SK-N-SH (cell line): Measurements from ENCODE around the gene TBC1D2B.

Experiments
- ELF1 ChIP-seq: IDR thresholded peaks from 2 replicates; pipeline ENCODE4 v1.4.0; 2012
- EZH2phosphoT487 ChIP-seq: fragments of 200-600 bp; sonication (generic); IDR thresholded peaks from 2 replicates; pipeline ENCODE4 v1.6.1; 2017; ENCODE audit warnings: low read depth, mixed run types, mild to moderate bottlenecking, antibody characterized with exemption, moderate library complexity, borderline replicate concordance
- RAD21 ChIP-seq: IDR thresholded peaks from 2 replicates; pipeline ENCODE4 v1.6.1; 2012; ENCODE audit warnings: mild to moderate bottlenecking, low read length
- RXRA ChIP-seq: IDR thresholded peaks from 2 replicates; pipeline ENCODE4 v1.4.0; 2012; ENCODE audit warnings: low read depth, mild to moderate bottlenecking, borderline replicate concordance
- TAF1 ChIP-seq: IDR thresholded peaks from 2 replicates; pipeline ENCODE4 v1.6.1; 2012; ENCODE audit warnings: low read depth, mild to moderate bottlenecking, low read length, moderate library complexity, borderline replicate concordance
- TCF12 ChIP-seq: IDR thresholded peaks from 2 replicates; pipeline ENCODE4 v1.4.0; 2012
- TEAD4 ChIP-seq: IDR thresholded peaks from 2 replicates; pipeline ENCODE4 v1.4.0; 2012; ENCODE audit warnings: mild to moderate bottlenecking, borderline replicate concordance; ENCODE audit not compliant: insufficient read depth
- TF ChIP-seq, protein P1 (sequence below): fragments of 200-600 bp; sonication (generic); IDR thresholded peaks from 2 replicates; pipeline ENCODE4 v1.6.1; 2017; ENCODE audit warnings: antibody characterized with exemption, mild to moderate bottlenecking, moderate library complexity

DNA sequence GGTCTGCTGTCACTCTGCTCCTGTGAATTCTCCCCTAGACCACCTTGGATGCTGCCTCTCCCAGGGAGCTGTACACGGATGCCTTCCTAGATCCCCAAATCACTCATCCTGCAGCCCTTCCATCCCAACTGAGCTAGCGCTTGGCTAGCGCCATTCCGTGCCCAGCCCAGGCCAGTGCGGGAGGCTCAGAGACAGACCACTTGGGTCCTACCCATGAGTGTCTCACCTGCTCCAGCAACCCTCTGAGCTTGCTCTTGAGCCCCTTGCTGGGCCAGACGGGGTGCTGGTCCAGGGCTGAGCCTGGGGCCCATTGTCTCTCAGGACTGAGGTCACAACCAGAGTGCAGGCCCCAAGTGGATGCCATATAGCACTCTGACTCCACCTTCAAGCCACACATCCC is 32.6 kb upstream of the TBC1D2B start:
- TF ChIP-seq, protein P1, sequence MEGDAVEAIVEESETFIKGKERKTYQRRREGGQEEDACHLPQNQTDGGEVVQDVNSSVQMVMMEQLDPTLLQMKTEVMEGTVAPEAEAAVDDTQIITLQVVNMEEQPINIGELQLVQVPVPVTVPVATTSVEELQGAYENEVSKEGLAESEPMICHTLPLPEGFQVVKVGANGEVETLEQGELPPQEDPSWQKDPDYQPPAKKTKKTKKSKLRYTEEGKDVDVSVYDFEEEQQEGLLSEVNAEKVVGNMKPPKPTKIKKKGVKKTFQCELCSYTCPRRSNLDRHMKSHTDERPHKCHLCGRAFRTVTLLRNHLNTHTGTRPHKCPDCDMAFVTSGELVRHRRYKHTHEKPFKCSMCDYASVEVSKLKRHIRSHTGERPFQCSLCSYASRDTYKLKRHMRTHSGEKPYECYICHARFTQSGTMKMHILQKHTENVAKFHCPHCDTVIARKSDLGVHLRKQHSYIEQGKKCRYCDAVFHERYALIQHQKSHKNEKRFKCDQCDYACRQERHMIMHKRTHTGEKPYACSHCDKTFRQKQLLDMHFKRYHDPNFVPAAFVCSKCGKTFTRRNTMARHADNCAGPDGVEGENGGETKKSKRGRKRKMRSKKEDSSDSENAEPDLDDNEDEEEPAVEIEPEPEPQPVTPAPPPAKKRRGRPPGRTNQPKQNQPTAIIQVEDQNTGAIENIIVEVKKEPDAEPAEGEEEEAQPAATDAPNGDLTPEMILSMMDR = no peak
- TF ChIP-seq EZH2phosphoT487 = no peak
- TF ChIP-seq ELF1 = no peak
- TF ChIP-seq RXRA = no peak
- no peak for TF ChIP-seq TAF1
- no peak for TF ChIP-seq TEAD4
- no peak for TF ChIP-seq TCF12
- TF ChIP-seq RAD21 = no peak
